VCaP (cell line): ENCODE results near the gene KIF5C.

ENCODE experiments used
- H3K27ac ChIP-seq: fragments of 450-650 bp; 2 replicates; pipeline ENCODE4 v1.5.1; 2017
- CTCF ChIP-seq: fragments of 450-650 bp; conservative IDR thresholded peaks from 2 replicates; pipeline ENCODE4 v1.5.1; 2017; ENCODE audit warnings: mild to moderate bottlenecking, moderate library complexity

KIF5C gene

GRCh38 chr2:149070681-149071320 is 195.8 kb downstream of the KIF5C start:
- peak overlapping the region; percentile 71 for H3K27ac ChIP-seq
- TF ChIP-seq CTCF = no peak

- H3K27ac ChIP-seq = peak overlapping the region; percentile 7; the same call in 1 of the 2 replicates
- TF ChIP-seq CTCF = no peak
Observed at GRCh38 chr2:149075105-149075504, 200.1 kb downstream of the KIF5C start.

GRCh38 chr2:149075853-149076252 is 200.8 kb downstream of the KIF5C start:
- TF ChIP-seq CTCF = no peak
- H3K27ac ChIP-seq = no peak overlapping the region
